Stimulated activated effector memory CD8-positive, alpha-beta T cell treated with anti-CD3 and anti-CD28 coated beads, Interleukin-12 subunit alpha, Interleukin-12 subunit beta, amount 100 ng/mL, for 72 hours (primary cell): ENCODE measurements around the gene DNMT3A.

ENCODE experiments used
- ATAC-seq: fragments of 150-1000 bp; cut with Tn5 transposase; 2 replicates; pipeline ENCODE4 v1.10.0; 2021
- DNase-seq, 2 donors: peaks; one replicate each; pipeline ENCODE4 v3.0.0; 2021 to 2022; ENCODE audit warnings: low spot score in 2 of 2
- H3K27ac Mint-ChIP-seq: one replicate; pipeline ENCODE4 v1.8.0; 2022; ENCODE audit warnings: mild to moderate bottlenecking, mixed read lengths
- H3K36me3 Mint-ChIP-seq: one replicate; pipeline ENCODE4 v1.8.0; 2022; ENCODE audit warnings: mild to moderate bottlenecking, mixed read lengths
- H3K4me1 Mint-ChIP-seq: one replicate; pipeline ENCODE4 v1.8.0; 2022; ENCODE audit warnings: mixed read lengths
- H3K4me3 Mint-ChIP-seq: one replicate; pipeline ENCODE4 v1.8.0; 2022; ENCODE audit warnings: mild to moderate bottlenecking, mixed read lengths
- H3K9me3 Mint-ChIP-seq: one replicate; pipeline ENCODE4 v1.8.0; 2022; ENCODE audit warnings: mixed read lengths

The DNMT3A gene

DNA sequence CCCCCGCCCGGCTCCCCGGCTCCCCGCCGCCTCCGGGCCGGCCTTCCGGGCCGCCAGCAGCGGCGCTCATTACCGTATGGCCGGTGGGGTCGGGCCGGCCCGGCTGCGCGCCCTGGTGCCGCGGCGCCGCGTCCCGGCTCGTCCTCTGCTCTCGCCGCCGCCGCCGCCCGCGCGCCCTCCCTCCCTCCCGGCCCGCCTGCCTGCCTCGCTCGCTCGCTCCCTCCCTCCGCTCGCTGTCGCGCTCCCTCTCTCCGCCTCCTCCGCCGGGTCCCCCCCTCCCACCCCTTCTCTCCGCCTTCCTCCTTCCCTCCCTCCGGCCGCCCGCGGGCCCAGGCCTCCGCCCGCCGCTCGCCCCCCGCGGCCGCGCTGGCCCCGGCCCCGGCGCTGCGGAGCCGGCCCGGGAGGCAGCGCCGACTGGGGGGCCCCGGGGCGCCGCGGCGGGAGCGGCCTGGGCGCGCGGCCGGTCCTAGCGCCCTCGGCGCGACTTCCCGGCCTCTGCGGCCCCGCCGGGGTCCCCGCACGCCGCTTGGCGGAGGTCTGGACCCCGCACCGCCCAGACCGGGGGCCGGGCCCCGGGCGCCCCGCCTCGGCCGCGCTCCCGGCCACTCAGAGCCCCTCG is at the start of gene DNMT3A:
Gene DNMT3A (minus strand): TSS at position 173 of the 619 bp plus-strand sequence. CDS start 27,941 bp downstream, outside the sequence.
- H3K9me3 Mint-ChIP-seq, result no peaks in the 10 kb centered on the region
- H3K27ac Mint-ChIP-seq, result peak within 1 kb of the TSS; percentile 89
- peak; percentile 24 to 67 for DNase-seq
- peak within 1 kb of the TSS; percentile 75 for H3K4me3 Mint-ChIP-seq
- peaks cover 15% of the 10 kb centered on the region for H3K36me3 Mint-ChIP-seq
- peak; percentile 53 for ATAC-seq
- H3K4me1 Mint-ChIP-seq, result peaks cover 32% of the 10 kb centered on the region

GRCh38 chr2:25389161-25389560 is 47.4 kb upstream of the DNMT3A start:
- Mint-ChIP-seq H3K4me1 (peaks cover 22% of the 10 kb centered on the region), H3K9me3 (no peaks in the 10 kb centered on the region)

GRCh38 chr2:25388491-25388890 is 46.8 kb upstream of the DNMT3A start:
- no peak for DNase-seq
- peaks cover 22% of the 10 kb centered on the region for H3K4me1 Mint-ChIP-seq
- peaks cover 12% of the 10 kb centered on the region for H3K36me3 Mint-ChIP-seq
- H3K4me3 Mint-ChIP-seq, result no peak overlapping the region
- H3K27ac Mint-ChIP-seq, result no peak overlapping the region
- ATAC-seq, result no peak
- no peaks in the 10 kb centered on the region for H3K9me3 Mint-ChIP-seq

More at GRCh38 chr2:25389161-25389560, 47.4 kb upstream of the DNMT3A start:
- no peak for ATAC-seq
- Mint-ChIP-seq H3K27ac (no peak overlapping the region), H3K4me3 (no peak overlapping the region), H3K36me3 (peaks cover 12% of the 10 kb centered on the region)
- no peak for DNase-seq

GRCh38 chr2:25387876-25388449 is 46.2 kb upstream of the DNMT3A start:
- DNase-seq (no peak), ATAC-seq (no peak)
- peak overlapping the region; percentile 8 for H3K27ac Mint-ChIP-seq
- H3K4me3 Mint-ChIP-seq, result no peak overlapping the region
- peaks cover 12% of the 10 kb centered on the region for H3K36me3 Mint-ChIP-seq
- peaks cover 22% of the 10 kb centered on the region for H3K4me1 Mint-ChIP-seq
- no peaks in the 10 kb centered on the region for H3K9me3 Mint-ChIP-seq

- ATAC-seq (no peak), DNase-seq (no peak)
- Mint-ChIP-seq H3K9me3 (no peaks in the 10 kb centered on the region), H3K27ac (peak overlapping the region; percentile 23), H3K4me3 (no peak overlapping the region), H3K4me1 (peaks cover 22% of the 10 kb centered on the region), H3K36me3 (peaks cover 12% of the 10 kb centered on the region)
Observed at GRCh38 chr2:25386971-25387875, 45.5 kb upstream of the DNMT3A start.

- no peak overlapping the region for H3K27ac Mint-ChIP-seq
- ATAC-seq, result no peak
- no peaks in the 10 kb centered on the region for H3K9me3 Mint-ChIP-seq
- H3K4me3 Mint-ChIP-seq, result no peak overlapping the region
- H3K4me1 Mint-ChIP-seq, result peaks cover 21% of the 10 kb centered on the region
- H3K36me3 Mint-ChIP-seq, result peaks cover 12% of the 10 kb centered on the region
- DNase-seq, result no peak
Observed at GRCh38 chr2:25385910-25386309, 44.2 kb upstream of the DNMT3A start.

- Mint-ChIP-seq H3K4me1 (peaks cover 36% of the 10 kb centered on the region), H3K36me3 (peaks cover 7% of the 10 kb centered on the region), H3K27ac (no peak overlapping the region), H3K9me3 (no peaks in the 10 kb centered on the region), H3K4me3 (no peak overlapping the region)
- no peak for ATAC-seq
- no peak for DNase-seq
Observed at GRCh38 chr2:25383806-25384205, 42.1 kb upstream of the DNMT3A start.

DNA sequence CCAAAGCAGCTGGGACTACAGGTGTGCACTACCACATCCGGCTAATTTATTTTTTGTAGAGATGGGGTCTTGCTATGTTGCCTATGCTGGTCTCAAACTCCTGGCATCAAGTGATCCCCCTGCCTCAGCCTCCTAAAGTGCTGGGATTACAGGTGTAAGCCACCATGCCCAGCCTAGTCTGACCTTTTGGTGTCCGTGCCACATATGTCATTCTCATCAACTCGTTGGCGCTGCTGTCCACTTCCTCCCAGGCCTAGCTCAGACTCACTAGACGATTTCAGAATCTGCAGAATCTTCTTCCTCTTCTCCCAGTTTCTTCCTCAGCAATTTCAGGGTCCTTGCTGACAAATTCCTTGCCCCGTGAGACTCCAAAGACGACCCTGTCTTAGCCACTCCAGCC is 39.8 kb upstream of the DNMT3A start:
- DNase-seq (no peak), ATAC-seq (no peak)
- Mint-ChIP-seq H3K4me3 (no peak overlapping the region), H3K4me1 (peaks cover 43% of the 10 kb centered on the region), H3K27ac (peak overlapping the region; percentile 7), H3K36me3 (peaks cover 2% of the 10 kb centered on the region), H3K9me3 (no peaks in the 10 kb centered on the region)

- Mint-ChIP-seq H3K36me3 (no peaks in the 10 kb centered on the region), H3K27ac (no peak overlapping the region), H3K4me3 (no peak overlapping the region), H3K9me3 (no peaks in the 10 kb centered on the region), H3K4me1 (peaks cover 49% of the 10 kb centered on the region)
- ATAC-seq (no peak), DNase-seq (no peak)
Observed at GRCh38 chr2:25380586-25381375, 39.1 kb upstream of the DNMT3A start.

DNA sequence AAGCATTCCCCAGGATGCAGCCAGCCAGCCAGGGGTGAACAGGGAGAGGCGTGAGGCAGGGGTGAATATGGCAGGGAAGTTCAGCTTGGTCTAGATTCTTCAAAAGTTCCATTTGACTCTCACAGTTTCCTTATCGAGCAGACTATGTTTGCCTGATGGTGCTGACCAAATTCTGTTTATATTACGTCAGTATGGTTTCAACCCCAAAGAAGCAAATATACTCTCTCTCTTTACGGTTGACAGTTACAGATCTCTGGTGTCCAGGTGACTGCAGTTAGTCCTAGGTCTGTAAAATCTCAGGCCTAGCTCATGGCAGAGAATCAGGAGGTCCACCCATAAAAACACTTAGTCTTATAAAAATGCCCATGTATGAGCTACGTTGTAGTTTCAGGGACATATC is 38.3 kb upstream of the DNMT3A start:
- Mint-ChIP-seq H3K36me3 (no peaks in the 10 kb centered on the region), H3K4me1 (peaks cover 53% of the 10 kb centered on the region), H3K9me3 (no peaks in the 10 kb centered on the region), H3K27ac (no peak overlapping the region), H3K4me3 (no peak overlapping the region)
- ATAC-seq (no peak), DNase-seq (no peak)

GRCh38 chr2:25379535-25379934 is 37.8 kb upstream of the DNMT3A start:
- ATAC-seq, result no peak
- no peak for DNase-seq
- Mint-ChIP-seq H3K9me3 (no peaks in the 10 kb centered on the region), H3K27ac (no peak overlapping the region), H3K4me1 (peaks cover 54% of the 10 kb centered on the region), H3K4me3 (no peak overlapping the region), H3K36me3 (no peaks in the 10 kb centered on the region)

DNA sequence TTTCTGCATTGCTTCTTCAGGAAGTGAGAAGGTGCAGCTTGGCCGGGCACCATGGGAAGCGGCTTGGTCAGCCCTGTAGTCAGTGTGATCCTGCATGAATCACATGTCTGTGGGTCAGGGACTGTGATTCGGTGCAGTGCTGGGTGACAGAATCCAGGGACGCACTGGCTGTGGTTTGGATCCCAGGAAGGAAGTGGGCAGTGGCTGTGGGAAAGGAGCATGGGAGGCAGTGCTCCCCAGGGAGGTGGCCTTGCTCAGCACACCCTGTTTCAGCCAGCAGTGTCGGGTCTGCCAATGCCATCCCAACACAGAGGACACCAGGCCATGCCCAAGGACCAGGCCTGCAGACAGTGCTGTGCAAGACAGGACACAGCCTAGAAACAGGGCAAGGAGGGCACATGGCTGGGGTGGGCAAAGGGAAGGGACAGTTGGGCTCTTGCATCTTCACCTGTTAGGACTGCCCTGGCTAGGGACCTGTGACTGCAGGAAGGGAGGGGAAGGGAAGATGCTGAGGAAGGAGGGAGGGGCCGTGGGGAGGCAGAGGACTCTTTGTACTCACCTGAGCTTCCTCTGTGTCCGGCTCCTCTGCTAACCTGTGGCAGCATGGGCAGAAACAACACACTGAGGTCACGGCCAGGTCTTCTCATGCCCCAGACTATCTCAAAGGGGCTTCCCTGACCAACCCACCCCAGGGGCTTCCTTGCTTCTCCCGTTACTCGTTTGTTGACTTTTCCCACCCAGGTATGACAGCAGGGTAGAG is 37.2 kb upstream of the DNMT3A start:
- H3K36me3 Mint-ChIP-seq, result no peaks in the 10 kb centered on the region
- H3K4me3 Mint-ChIP-seq, result no peak overlapping the region
- peaks cover 54% of the 10 kb centered on the region for H3K4me1 Mint-ChIP-seq
- no peaks in the 10 kb centered on the region for H3K9me3 Mint-ChIP-seq
- no peak for ATAC-seq
- no peak overlapping the region for H3K27ac Mint-ChIP-seq
- DNase-seq, result no peak

- H3K9me3 Mint-ChIP-seq, result no peaks in the 10 kb centered on the region
- H3K4me1 Mint-ChIP-seq, result peaks cover 54% of the 10 kb centered on the region
- H3K27ac Mint-ChIP-seq, result peak overlapping the region; percentile 91
- peak overlapping the region; percentile 69 for H3K4me3 Mint-ChIP-seq
- H3K36me3 Mint-ChIP-seq, result no peaks in the 10 kb centered on the region
- ATAC-seq (no peak), DNase-seq (no peak)
Observed at GRCh38 chr2:25377822-25378421, 36.2 kb upstream of the DNMT3A start.
